IMR-90 (cell line): ENCODE measurements around the gene AWAT2. TPM values are rescaled to one million over a fixed set of nuclear protein-coding genes. Genes with fewer than 3 reads are reported as not detected.

Source experiments
- ATAC-seq: fragments of 200-7000 bp; cut with Tn5 transposase; 2 replicates; pipeline ENCODE4 v1.9.1; 2020; ENCODE audit warnings: low read depth, mild to moderate bottlenecking, moderate library complexity
- BruUV-seq: library from RNA; stranded (reverse); fragments of 400-500 nt; replicated peaks from 2 replicates; lab custom pipeline; 2021; lab: Mats Ljungman, UMichigan
- CTCF ChIA-PET: fragments of 300-600 bp; formaldehyde crosslinking; extraction: SDS; loops from one replicate; lab custom pipeline; 2021; ENCODE audit warnings: antibody characterized with exemption; lab: Yijun Ruan, JAX
- POLR2A ChIA-PET: fragments of 300-600 bp; sonication (Branson Sonifier 250); formaldehyde crosslinking; loops from one replicate; lab custom pipeline; 2022; ENCODE audit warnings: antibody characterized with exemption; ENCODE audit not compliant: unreplicated experiment; lab: Charles Lee
- DNase-seq: peaks from one replicate; pipeline ENCODE4 v3.0.0; 2013
- H2AFZ ChIP-seq: replicated peaks from 2 replicates; pipeline ENCODE3; 2013; ENCODE audit warnings: low read length, mild to moderate bottlenecking; ENCODE audit not compliant: poor library complexity
- H2AK5ac ChIP-seq: 2 replicates; pipeline ENCODE4 v1.6.1; 2013; ENCODE audit warnings: low read depth, low read length, inconsistent platforms
- H2AK9ac ChIP-seq: replicated peaks from 2 replicates; pipeline ENCODE3; 2013; ENCODE audit warnings: mild to moderate bottlenecking, low read depth, low read length, moderate library complexity; ENCODE audit not compliant: poor library complexity
- H2BK120ac ChIP-seq: 2 replicates; pipeline ENCODE4 v1.6.1; 2013; ENCODE audit warnings: low read depth, low read length, inconsistent platforms
- H2BK15ac ChIP-seq: 3 replicates; pipeline ENCODE4 v1.6.1; 2013; ENCODE audit warnings: low read depth, low read length, inconsistent platforms
- H2BK20ac ChIP-seq: 2 replicates; pipeline ENCODE4 v1.6.1; 2013; ENCODE audit warnings: low read depth, mild to moderate bottlenecking, inconsistent platforms, low read length, moderate library complexity
- H2BK5ac ChIP-seq: 2 replicates; pipeline ENCODE4 v1.6.1; 2013; ENCODE audit warnings: mild to moderate bottlenecking, low read depth, low read length, inconsistent platforms; ENCODE audit not compliant: poor library complexity, severe bottlenecking
- H3K14ac ChIP-seq: replicated peaks from 2 replicates; pipeline ENCODE4 v1.6.1; 2013; ENCODE audit warnings: low read depth, low read length, inconsistent platforms
- H3K18ac ChIP-seq: 2 replicates; pipeline ENCODE4 v1.6.1; 2013; ENCODE audit warnings: low read depth, low read length, control low read depth
- H3K23ac ChIP-seq: 2 replicates; pipeline ENCODE4 v1.6.1; 2013; ENCODE audit warnings: low read depth, low read length, inconsistent platforms
- H3K27ac ChIP-seq: 2 replicates; pipeline ENCODE4 v1.5.1; 2013; ENCODE audit warnings: mild to moderate bottlenecking, control low read depth, low read length; ENCODE audit not compliant: insufficient read depth
- H3K27me3 ChIP-seq: 2 replicates; pipeline ENCODE4 v1.6.1; 2013; ENCODE audit warnings: low read length; ENCODE audit not compliant: control insufficient read depth, insufficient read depth
- H3K36me3 ChIP-seq: 2 replicates; pipeline ENCODE4 v1.6.1; 2013; ENCODE audit warnings: low read length, mixed read lengths; ENCODE audit not compliant: control insufficient read depth, insufficient read depth
- H3K4ac ChIP-seq: 2 replicates; pipeline ENCODE4 v1.6.1; 2013; ENCODE audit warnings: low read depth, low read length, inconsistent platforms
- H3K4me1 ChIP-seq: 2 replicates; pipeline ENCODE4 v1.6.1; 2013; ENCODE audit warnings: low read length, mixed read lengths; ENCODE audit not compliant: control insufficient read depth, insufficient read depth
- H3K4me2 ChIP-seq: 2 replicates; pipeline ENCODE4 v1.6.1; 2013; ENCODE audit warnings: low read depth, mild to moderate bottlenecking, control low read depth, low read length, moderate library complexity
- H3K4me3 ChIP-seq: 2 replicates; pipeline ENCODE4 v1.5.1; 2013; ENCODE audit warnings: low read depth, mild to moderate bottlenecking, control low read depth, low read length, moderate library complexity; ENCODE audit not compliant: insufficient read depth
- H3K56ac ChIP-seq: 2 replicates; pipeline ENCODE4 v1.6.1; 2013; ENCODE audit warnings: low read length, inconsistent platforms; ENCODE audit not compliant: insufficient read depth; ENCODE audit errors: extremely low read depth
- H3K79me1 ChIP-seq, 2 experiments: 2 replicates each; pipeline ENCODE4 v1.6.1; 2013; ENCODE audit warnings: low read length in 2 of 2, inconsistent platforms in 1 of 2, low read depth in 1 of 2
- H3K9ac ChIP-seq: 2 replicates; pipeline ENCODE4 v1.6.1; 2013; ENCODE audit warnings: low read depth, low read length, control low read depth
- H3K9me1 ChIP-seq: 2 replicates; pipeline ENCODE4 v1.6.1; 2013; ENCODE audit warnings: low read length, inconsistent platforms; ENCODE audit not compliant: insufficient read depth
- H3K9me3 ChIP-seq: 2 replicates; pipeline ENCODE4 v1.6.1; 2013; ENCODE audit warnings: low read length; ENCODE audit not compliant: control insufficient read depth, insufficient read depth
- H4K20me1 ChIP-seq: 2 replicates; pipeline ENCODE4 v1.6.1; 2013; ENCODE audit warnings: low read length, inconsistent platforms; ENCODE audit not compliant: insufficient read depth
- H4K5ac ChIP-seq: 2 replicates; pipeline ENCODE4 v1.6.1; 2013; ENCODE audit warnings: mild to moderate bottlenecking, low read depth, low read length, control low read depth
- H4K8ac ChIP-seq, 2 experiments: 2 replicates each; pipeline ENCODE4 v1.6.1; 2013; ENCODE audit warnings: low read depth in 2 of 2, low read length in 2 of 2, control low read depth in 1 of 2, inconsistent platforms in 1 of 2
- H4K91ac ChIP-seq: 2 replicates; pipeline ENCODE4 v1.6.1; 2013; ENCODE audit warnings: low read depth, low read length, inconsistent platforms; ENCODE audit not compliant: insufficient read depth
- BHLHE40 ChIP-seq: fragments of 150-350 bp; IDR thresholded peaks from 2 replicates; pipeline ENCODE4 v1.6.1; 2016; ENCODE audit warnings: mild to moderate bottlenecking, low read depth, low read length
- CHD1 ChIP-seq: IDR thresholded peaks from 2 replicates; pipeline ENCODE4 v1.6.1; 2012; ENCODE audit warnings: low read depth, low read length, improper control_type of control experiment
- CTCF ChIP-seq: conservative IDR thresholded peaks from 2 replicates; pipeline ENCODE4 v1.5.1; 2012; ENCODE audit warnings: mild to moderate bottlenecking, low read depth, low read length, improper control_type of control experiment
- MXI1 ChIP-seq: IDR thresholded peaks from 2 replicates; pipeline ENCODE4 v1.6.1; 2012; ENCODE audit warnings: low read depth, mild to moderate bottlenecking, low read length, moderate library complexity, borderline replicate concordance
- POLR2A ChIP-seq: IDR thresholded peaks from 2 replicates; pipeline ENCODE4 v1.6.1; 2012; ENCODE audit warnings: mild to moderate bottlenecking, low read depth, low read length
- RAD21 ChIP-seq: IDR thresholded peaks from 2 replicates; pipeline ENCODE4 v1.6.1; 2012; ENCODE audit warnings: low read length, improper control_type of control experiment
- SMC3 ChIP-seq: fragments of 150-350 bp; IDR thresholded peaks from 2 replicates; pipeline ENCODE4 v1.6.1; 2016; ENCODE audit warnings: low read depth, mild to moderate bottlenecking, antibody characterized with exemption, low read length, moderate library complexity
- dilution Hi-C: fragments of 300-500 bp; cut with HindIII; formaldehyde crosslinking; loops from one replicate; pipeline ENCODE4 v1.14.3; 2018; ENCODE audit warnings: low sequenced_read_pairs; ENCODE audit not compliant: unreplicated experiment
- in situ Hi-C: fragments of 300-500 bp; cut with MboI; formaldehyde crosslinking; loops from 3 replicates; pipeline ENCODE4 v1.14.3; 2019; ENCODE audit warnings: low sequenced_read_pairs, inconsistent platforms, mixed read lengths
- intact Hi-C: fragments of 100-400 bp; cut with micrococcal nuclease; formaldehyde crosslinking; loops from 2 replicates; pipeline ENCODE4 v1.10.0; 2022
- polyA plus RNA-seq, 3 experiments: library from polyadenylated mRNA; depleted of rRNA; stranded (reverse); fragments of >200 nt; gene quantifications; 2 replicates each; pipeline ENCODE4 v1.2.3, GENCODE V29; 2012; ENCODE audit warnings: low replicate concordance in 1 of 3
- total RNA-seq: library from RNA; depleted of rRNA; stranded (reverse); fragments of >200 nt; gene quantifications from 2 replicates; pipeline ENCODE4 v1.2.3, GENCODE V29; 2012

Gene AWAT2
- total and polyA plus RNA-seq, 2 of the 4 experiments (the other 2 are of a cell fraction), result under 0.01 TPM; not detected in 1

- dilution Hi-C loops (no loop called here), in situ Hi-C loops (no loop called here), intact Hi-C loops (no loop called here)
- no peaks in the 10 kb centered on the region for H4K20me1 ChIP-seq
- no peak for TF ChIP-seq SMC3
- no peak for TF ChIP-seq RAD21
- TF ChIP-seq CHD1, result no peak
- TF ChIP-seq POLR2A, result no peak
- no peak for TF ChIP-seq BHLHE40
- no peak for TF ChIP-seq CTCF
- TF ChIP-seq MXI1, result no peak
- no peak overlapping the region for H3K18ac ChIP-seq
- no peaks in the 10 kb centered on the region for H3K9me3 ChIP-seq
- H2BK20ac ChIP-seq, result no peak overlapping the region
- no peak overlapping the region for H3K14ac ChIP-seq
- no peak overlapping the region for H4K5ac ChIP-seq
- no peak overlapping the region for H2AK9ac ChIP-seq
- H2BK120ac ChIP-seq, result no peak overlapping the region
- no peaks in the 10 kb centered on the region for H3K36me3 ChIP-seq
- no peak overlapping the region for H4K8ac ChIP-seq
- H2BK5ac ChIP-seq, result no peak overlapping the region
- H3K79me1 ChIP-seq, result no peaks in the 10 kb centered on the region
- H2BK15ac ChIP-seq, result no peak overlapping the region
- H2AFZ ChIP-seq, result no peak overlapping the region
- no peaks in the 10 kb centered on the region for H3K4me1 ChIP-seq
- H3K27ac ChIP-seq, result no peak overlapping the region
- ATAC-seq (no peak), DNase-seq (no peak)
- no peak overlapping the region for H3K4me2 ChIP-seq
- BruUV-seq, result no TSS peak
- H2AK5ac ChIP-seq, result no peak overlapping the region
- no peak overlapping the region for H3K23ac ChIP-seq
- H3K9ac ChIP-seq, result no peak overlapping the region
- no peak overlapping the region for H4K91ac ChIP-seq
- H3K56ac ChIP-seq, result no peak overlapping the region
- H3K4me3 ChIP-seq, result no peak overlapping the region
- CTCF ChIA-PET, result no interaction called here
- POLR2A ChIA-PET, result no interaction called here
- H3K4ac ChIP-seq, result no peak overlapping the region
- peaks cover 5% of the 10 kb centered on the region for H3K27me3 ChIP-seq
- H3K9me1 ChIP-seq, result no peaks in the 10 kb centered on the region
Observed at GRCh38 chrX:70007946-70008345, 41.8 kb downstream of the AWAT2 start.
